Hepatocyte (in vitro differentiated cells): ENCODE measurements around the gene FLCN.

Experiments
- CTCF ChIP-seq: fragments of 200-600 bp; sonication (generic); IDR thresholded peaks from 2 replicates; pipeline ENCODE4 v1.5.1; 2016; ENCODE audit warnings: antibody characterized with exemption, mild to moderate bottlenecking; ENCODE audit not compliant: poor library complexity
- EZH2 ChIP-seq: fragments of 200-600 bp; sonication (generic); IDR thresholded peaks from 2 replicates; pipeline ENCODE4 v1.6.1; 2016; ENCODE audit warnings: antibody characterized with exemption, mild to moderate bottlenecking, borderline replicate concordance
- EZH2phosphoT487 ChIP-seq: fragments of 200-600 bp; sonication (generic); IDR thresholded peaks from one replicate; pipeline ENCODE4 v1.6.1; 2018; ENCODE audit warnings: antibody characterized with exemption, mild to moderate bottlenecking, low read depth, moderate library complexity; ENCODE audit not compliant: unreplicated experiment, severe bottlenecking

- no peak for TF ChIP-seq CTCF
- no peak for TF ChIP-seq EZH2
- TF ChIP-seq EZH2phosphoT487, result no peak
These were observed 29.0 kb downstream of the FLCN start for GRCh38 chr17:17207998-17208397.
